ENCODE measurements around the gene HLCS. TPM values are rescaled to one million over a fixed set of nuclear protein-coding genes. Genes with fewer than 3 reads are reported as not detected.

Gene HLCS
- total RNA-seq, 1 donor from 2014 or later = 10.3 TPM

GRCh38 chr21:36974851-36975192, 8.4 kb upstream of the HLCS start:
- DNase-seq (ENCODE audit: extremely low spot score in 2 of 2) = no peak
- H3K27me3 ChIP-seq = no peaks in the 10 kb centered on the region
- no peaks in the 10 kb centered on the region for H3K36me3 ChIP-seq
- H3K4me1 ChIP-seq = peaks cover 8% of the 10 kb centered on the region
- intact Hi-C loops (cut with DNase I) = no loop called here
- no peak overlapping the region for H3K27ac ChIP-seq
- H3K4me3 ChIP-seq = no peak overlapping the region
- H3K9me3 ChIP-seq = no peaks in the 10 kb centered on the region
- TF ChIP-seq POLR2A (IDR thresholded peaks at IDR 0.05) = no peak
- TF ChIP-seq POLR2AphosphoS5 (IDR thresholded peaks at IDR 0.05; ENCODE audit: insufficient read depth in 1 of 2, low read depth in 1 of 2) = no peak
- TF ChIP-seq, protein P1, sequence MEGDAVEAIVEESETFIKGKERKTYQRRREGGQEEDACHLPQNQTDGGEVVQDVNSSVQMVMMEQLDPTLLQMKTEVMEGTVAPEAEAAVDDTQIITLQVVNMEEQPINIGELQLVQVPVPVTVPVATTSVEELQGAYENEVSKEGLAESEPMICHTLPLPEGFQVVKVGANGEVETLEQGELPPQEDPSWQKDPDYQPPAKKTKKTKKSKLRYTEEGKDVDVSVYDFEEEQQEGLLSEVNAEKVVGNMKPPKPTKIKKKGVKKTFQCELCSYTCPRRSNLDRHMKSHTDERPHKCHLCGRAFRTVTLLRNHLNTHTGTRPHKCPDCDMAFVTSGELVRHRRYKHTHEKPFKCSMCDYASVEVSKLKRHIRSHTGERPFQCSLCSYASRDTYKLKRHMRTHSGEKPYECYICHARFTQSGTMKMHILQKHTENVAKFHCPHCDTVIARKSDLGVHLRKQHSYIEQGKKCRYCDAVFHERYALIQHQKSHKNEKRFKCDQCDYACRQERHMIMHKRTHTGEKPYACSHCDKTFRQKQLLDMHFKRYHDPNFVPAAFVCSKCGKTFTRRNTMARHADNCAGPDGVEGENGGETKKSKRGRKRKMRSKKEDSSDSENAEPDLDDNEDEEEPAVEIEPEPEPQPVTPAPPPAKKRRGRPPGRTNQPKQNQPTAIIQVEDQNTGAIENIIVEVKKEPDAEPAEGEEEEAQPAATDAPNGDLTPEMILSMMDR (IDR thresholded peaks at IDR 0.05) = no peak

DNA sequence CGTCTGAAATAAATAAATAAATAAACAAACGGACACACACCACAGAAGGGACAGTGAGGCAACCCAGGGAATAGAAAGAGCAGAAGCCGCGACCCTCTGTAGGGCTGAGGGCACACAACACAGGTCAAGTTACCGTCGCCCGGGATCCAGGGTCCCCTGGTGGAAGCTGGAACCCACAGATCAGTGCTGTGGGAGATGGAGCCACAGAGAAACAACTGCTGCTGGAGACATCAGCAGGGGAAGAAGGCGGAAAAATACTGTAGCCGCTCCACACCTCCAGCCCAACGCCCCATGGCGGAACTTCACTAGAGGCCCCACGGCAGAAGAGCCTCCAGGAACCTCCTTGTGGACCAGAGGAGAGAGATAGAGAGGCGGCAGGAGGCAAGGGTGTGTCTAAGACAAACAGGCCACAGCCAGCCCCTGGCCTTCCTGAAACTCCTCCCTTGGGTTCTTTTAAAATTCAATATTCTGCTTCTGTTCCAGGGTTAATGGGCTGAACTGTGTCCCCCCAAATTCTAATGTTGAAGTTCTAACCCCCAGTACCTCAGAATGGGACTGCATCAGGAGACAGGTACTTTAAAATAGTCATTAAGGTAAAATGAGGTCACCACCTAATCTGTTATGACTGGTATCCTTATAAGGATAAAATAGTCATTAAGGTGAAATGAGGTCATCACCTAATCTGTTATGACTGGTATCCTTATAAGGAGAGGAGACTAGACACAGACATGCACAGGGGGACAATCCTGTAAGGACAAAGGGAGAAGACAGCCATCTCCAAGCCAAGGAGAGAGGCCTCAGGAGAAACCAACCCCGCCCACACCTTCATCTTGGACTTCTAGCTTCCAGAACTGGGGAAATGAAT, 7.7 kb upstream of the HLCS start:
- Histone ChIP-seq H3K4me1 (peaks cover 8% of the 10 kb centered on the region), H3K4me3 (no peak overlapping the region), H3K36me3 (no peaks in the 10 kb centered on the region), H3K9me3 (no peaks in the 10 kb centered on the region), H3K27me3 (no peaks in the 10 kb centered on the region), H3K27ac (no peak overlapping the region)
- intact Hi-C loops (cut with DNase I) = no loop called here
- no peak for DNase-seq (ENCODE audit: extremely low spot score in 2 of 2)
- no peak for TF ChIP-seq POLR2AphosphoS5 (IDR thresholded peaks at IDR 0.05; ENCODE audit: insufficient read depth in 1 of 2, low read depth in 1 of 2)

DNA sequence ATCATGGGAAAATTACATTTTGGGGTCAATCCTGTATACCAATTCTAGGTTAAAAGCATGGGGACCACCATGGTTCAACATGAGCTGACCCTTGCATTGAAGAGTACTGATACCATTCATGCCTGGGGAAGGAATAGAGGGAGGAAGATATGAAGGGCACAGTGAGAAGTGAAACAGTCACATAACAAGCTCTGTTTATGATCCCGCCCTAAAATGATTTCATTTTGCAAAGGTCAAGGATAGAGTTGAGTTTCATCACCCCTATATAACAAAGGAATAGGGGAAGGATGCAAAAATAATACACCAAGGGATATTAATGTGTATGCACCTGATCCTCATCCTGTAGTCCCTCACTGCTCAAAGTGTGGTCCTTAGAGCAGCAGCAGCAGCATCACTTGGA, 2.5 kb upstream of the HLCS start:
- Histone ChIP-seq H3K36me3 (no peaks in the 10 kb centered on the region), H3K9me3 (no peaks in the 10 kb centered on the region), H3K27me3 (no peaks in the 10 kb centered on the region), H3K4me3 (no peak overlapping the region), H3K27ac (no peak overlapping the region), H3K4me1 (peaks cover 11% of the 10 kb centered on the region)
- no peak for DNase-seq (ENCODE audit: extremely low spot score in 2 of 2)
- TF ChIP-seq POLR2A (IDR thresholded peaks at IDR 0.05) (no peak), POLR2AphosphoS5 (IDR thresholded peaks at IDR 0.05; ENCODE audit: insufficient read depth in 1 of 2, low read depth in 1 of 2) (no peak)
- TF ChIP-seq, protein P1 (IDR thresholded peaks at IDR 0.05) = no peak
- intact Hi-C loops (cut with DNase I) = no loop called here

- Histone ChIP-seq H3K4me3 (no peak overlapping the region), H3K4me1 (peaks cover 11% of the 10 kb centered on the region), H3K27me3 (no peaks in the 10 kb centered on the region), H3K36me3 (no peaks in the 10 kb centered on the region), H3K27ac (no peak overlapping the region), H3K9me3 (no peaks in the 10 kb centered on the region)
- no peak for DNase-seq (ENCODE audit: extremely low spot score in 2 of 2)
- intact Hi-C loops (cut with DNase I) = no loop called here
- TF ChIP-seq, protein P1 (IDR thresholded peaks at IDR 0.05) = no peak
- TF ChIP-seq POLR2A (IDR thresholded peaks at IDR 0.05) (no peak), POLR2AphosphoS5 (IDR thresholded peaks at IDR 0.05; ENCODE audit: insufficient read depth in 1 of 2, low read depth in 1 of 2) (no peak)
Measured at GRCh38 chr21:36968414-36968813, 1.9 kb upstream of the HLCS start.

DNA sequence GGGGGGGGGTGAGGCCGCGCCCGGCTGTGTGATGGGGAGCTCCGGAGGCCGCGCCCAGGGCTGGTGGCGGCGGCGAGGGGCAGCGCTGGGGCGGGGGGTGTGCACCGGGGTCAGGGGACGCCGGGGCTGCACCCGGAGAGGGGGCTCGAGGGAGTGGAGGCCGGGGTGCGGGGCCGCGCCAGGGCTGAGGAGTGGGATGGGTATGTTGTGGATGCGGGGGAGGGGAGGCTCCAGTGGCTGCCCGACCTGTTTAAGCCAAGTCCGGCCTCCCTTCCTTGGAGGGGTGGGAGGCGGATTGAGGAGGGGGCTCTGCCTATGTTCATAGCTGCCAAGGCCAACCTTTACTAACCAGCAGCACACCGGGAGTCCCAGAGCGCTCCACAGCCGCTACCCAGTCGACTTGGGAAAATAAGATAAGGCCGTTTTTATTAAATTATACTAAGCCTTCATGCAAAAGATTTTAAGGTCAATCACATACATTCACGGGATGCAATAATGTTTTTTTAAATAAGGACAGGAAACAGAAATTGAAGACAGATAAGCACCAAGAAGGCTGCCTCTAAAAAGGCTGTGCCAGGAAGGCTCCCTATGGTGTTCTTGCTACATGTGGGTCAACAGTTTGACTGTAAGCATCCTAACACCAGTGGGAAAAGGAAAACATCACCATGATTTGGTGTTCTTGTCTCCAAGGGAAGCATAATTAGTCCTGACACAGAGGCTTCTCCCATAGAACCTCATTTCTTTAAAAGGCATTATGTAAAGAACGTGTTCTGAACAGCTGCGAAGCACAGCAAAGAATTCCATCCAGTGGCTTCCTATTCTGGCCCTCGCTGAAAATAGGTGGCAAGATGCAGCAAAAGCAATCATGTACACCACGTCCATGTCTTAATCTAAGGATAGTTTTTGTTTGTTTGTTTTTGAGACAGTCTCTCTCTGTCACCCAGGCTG, 626 bp upstream of the HLCS start:
- peak overlapping the region; percentile 85 for H3K27ac ChIP-seq
- no peaks in the 10 kb centered on the region for H3K27me3 ChIP-seq
- peaks cover 11% of the 10 kb centered on the region for H3K4me1 ChIP-seq
- peak overlapping the region; percentile 61 to 74 for H3K4me3 ChIP-seq
- no peaks in the 10 kb centered on the region for H3K36me3 ChIP-seq
- H3K9me3 ChIP-seq = no peaks in the 10 kb centered on the region
- TF ChIP-seq POLR2AphosphoS5 (IDR thresholded peaks at IDR 0.05; ENCODE audit: insufficient read depth in 1 of 2, low read depth in 1 of 2) (no peak), POLR2A (IDR thresholded peaks at IDR 0.05) (no peak)
- TF ChIP-seq, protein P1 (IDR thresholded peaks at IDR 0.05) = no peak
- intact Hi-C loops (cut with DNase I) = no loop called here
- DNase-seq (ENCODE audit: extremely low spot score in 2 of 2) = no peak
